Kidney (tissue), 14 donors: ENCODE results near the gene HDAC10. TPM values are rescaled to one million over a fixed set of nuclear protein-coding genes. Genes with fewer than 3 reads are reported as not detected.

Experiments used
- DNase-seq, 5 donors: peaks; one replicate each; pipeline ENCODE4 v3.0.0-alpha.2; 2013 to 2020
- FAIRE-seq: peaks from 2 replicates; lab custom pipeline; 2012; peaks lifted over from hg19 to GRCh38; lab: Jason Lieb, UNC
- H3K27ac ChIP-seq, 2 donors: one replicate each; pipeline ENCODE4 v1.7.0; 2013; ENCODE audit warnings: low read depth in 2 of 2, low read length in 2 of 2, inconsistent platforms in 1 of 2
- H3K27me3 ChIP-seq: one replicate; pipeline ENCODE4 v1.7.1; 2013; ENCODE audit warnings: low read length, inconsistent platforms; ENCODE audit not compliant: control insufficient read depth, insufficient read depth
- H3K36me3 ChIP-seq, 3 donors: one replicate each; pipeline versions ENCODE4 v1.7.0 to v1.7.1; 2013; ENCODE audit warnings: low read length in 3 of 3, control low read depth in 1 of 3, inconsistent platforms in 1 of 3; ENCODE audit not compliant: insufficient read depth in 3 of 3, control insufficient read depth in 2 of 3
- H3K4me1 ChIP-seq, 3 donors: one replicate each; pipeline versions ENCODE4 v1.7.0 to v1.7.1; 2013; ENCODE audit warnings: low read length in 3 of 3, inconsistent platforms in 1 of 3, low read depth in 1 of 3; ENCODE audit not compliant: control insufficient read depth in 2 of 3, insufficient read depth in 2 of 3
- H3K4me3 ChIP-seq, 3 donors: one replicate each; pipeline versions ENCODE4 v1.7.0 to v1.8.1; 2013; ENCODE audit warnings: low read length in 3 of 3, control low read depth in 1 of 3, inconsistent platforms in 1 of 3
- H3K9ac ChIP-seq, 3 donors: one replicate each; pipeline versions ENCODE4 v1.7.0 to v1.7.1; 2013; ENCODE audit warnings: low read length in 3 of 3, control low read depth in 1 of 3, inconsistent platforms in 1 of 3
- H3K9me3 ChIP-seq, 3 donors: one replicate each; pipeline versions ENCODE4 v1.7.0 to v1.7.1; 2013; ENCODE audit warnings: low read length in 3 of 3, control low read depth in 1 of 3, inconsistent platforms in 1 of 3; ENCODE audit not compliant: control insufficient read depth in 2 of 3, insufficient read depth in 1 of 3
- intact Hi-C: fragments of 100-400 bp; cut with DNase I; formaldehyde crosslinking; loops from one replicate; pipeline ENCODE4 v1.11.1; 2022
- polyA plus RNA-seq: library from polyadenylated mRNA; stranded (reverse); fragments of 350-450 nt; fragmentation: Illumina TruSeq; extraction: RNeasy Lipid Tissue Mini Kit (QIAGEN cat#74804); gene quantifications from one replicate; pipeline ENCODE4 v1.2.3, GENCODE V29; 2014; ENCODE audit warnings: low read depth, low replicate concordance; ENCODE audit not compliant: insufficient read depth
- total RNA-seq: library from RNA; stranded (reverse); fragmentation: NEBNext Ultra II Directional; extraction: Animal tissue kit (Norgen Biotek cat#: 25700); gene quantifications from one replicate; pipeline ENCODE4 v1.2.1, GENCODE V29; 2021
- TF ChIP-seq, protein P1 (sequence below): IDR thresholded peaks from 3 replicates; pipeline ENCODE4 v1.5.1; 2012; ENCODE audit warnings: mild to moderate bottlenecking, moderate library complexity, borderline replicate concordance; ENCODE audit not compliant: insufficient read depth; ENCODE audit errors: extremely low read depth
- donor health status: control.
- donor health status: control.
- donor health status: control.
- donor health status: control.
- donor health status: control.
- donor health status: DM: yes; HTN: yes; CAD: no.
- donor health status: Normal renal cell carcinoma (clear cell type).

The HDAC10 gene
- total and polyA plus RNA-seq, 2 donors from 2014 or later, result 20.4 to 43.8 TPM

GRCh38 chr22:50278956-50279619 lies 28.0 kb upstream of the HDAC10 start:
- H3K36me3 ChIP-seq, result peaks cover 0 to 61% (median 19%) of the 10 kb centered on the region in 3 donors
- TF ChIP-seq, protein P1, sequence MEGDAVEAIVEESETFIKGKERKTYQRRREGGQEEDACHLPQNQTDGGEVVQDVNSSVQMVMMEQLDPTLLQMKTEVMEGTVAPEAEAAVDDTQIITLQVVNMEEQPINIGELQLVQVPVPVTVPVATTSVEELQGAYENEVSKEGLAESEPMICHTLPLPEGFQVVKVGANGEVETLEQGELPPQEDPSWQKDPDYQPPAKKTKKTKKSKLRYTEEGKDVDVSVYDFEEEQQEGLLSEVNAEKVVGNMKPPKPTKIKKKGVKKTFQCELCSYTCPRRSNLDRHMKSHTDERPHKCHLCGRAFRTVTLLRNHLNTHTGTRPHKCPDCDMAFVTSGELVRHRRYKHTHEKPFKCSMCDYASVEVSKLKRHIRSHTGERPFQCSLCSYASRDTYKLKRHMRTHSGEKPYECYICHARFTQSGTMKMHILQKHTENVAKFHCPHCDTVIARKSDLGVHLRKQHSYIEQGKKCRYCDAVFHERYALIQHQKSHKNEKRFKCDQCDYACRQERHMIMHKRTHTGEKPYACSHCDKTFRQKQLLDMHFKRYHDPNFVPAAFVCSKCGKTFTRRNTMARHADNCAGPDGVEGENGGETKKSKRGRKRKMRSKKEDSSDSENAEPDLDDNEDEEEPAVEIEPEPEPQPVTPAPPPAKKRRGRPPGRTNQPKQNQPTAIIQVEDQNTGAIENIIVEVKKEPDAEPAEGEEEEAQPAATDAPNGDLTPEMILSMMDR, result no peak
- intact Hi-C loops, result no loop called here
- no peaks in the 10 kb centered on the region for H3K27me3 ChIP-seq
- H3K4me3 ChIP-seq, result no peak overlapping the region
- DNase-seq (no peak), FAIRE-seq (no peak)
- no peak overlapping the region for H3K9ac ChIP-seq
- no peak overlapping the region for H3K27ac ChIP-seq
- no peaks in the 10 kb centered on the region for H3K9me3 ChIP-seq
- peaks cover 0 to 5% (median 3%) of the 10 kb centered on the region in 3 donors for H3K4me1 ChIP-seq

DNA sequence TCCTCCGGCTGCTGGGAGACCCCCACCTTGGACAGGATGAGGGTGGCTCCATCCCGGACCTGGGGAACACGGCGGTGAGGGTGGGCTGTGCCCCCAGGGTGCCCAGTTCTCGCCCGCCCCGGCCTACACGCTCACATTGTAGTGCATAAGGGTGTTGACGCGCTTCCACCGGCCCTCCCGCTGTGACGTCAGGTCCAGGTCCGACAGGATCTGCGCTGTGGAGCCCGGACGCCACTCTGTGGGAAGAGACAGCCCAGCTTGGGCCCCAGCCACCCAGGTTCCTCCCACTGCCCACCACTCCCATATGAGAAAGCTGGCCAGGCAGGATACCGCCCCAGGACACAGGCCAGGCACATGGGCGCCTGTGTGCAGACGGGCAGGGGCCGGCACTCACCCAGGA lies 27.4 kb upstream of the HDAC10 start:
- no peak overlapping the region for H3K27ac ChIP-seq
- H3K9ac ChIP-seq, result no peak overlapping the region
- no peaks in the 10 kb centered on the region for H3K27me3 ChIP-seq
- H3K4me1 ChIP-seq, result peaks cover 0 to 5% (median 3%) of the 10 kb centered on the region in 3 donors
- TF ChIP-seq, protein P1, result no peak
- DNase-seq, result no peak
- no peaks in the 10 kb centered on the region for H3K9me3 ChIP-seq
- peaks cover 0 to 61% (median 19%) of the 10 kb centered on the region in 3 donors for H3K36me3 ChIP-seq
- H3K4me3 ChIP-seq, result no peak overlapping the region
- FAIRE-seq, result no peak
- intact Hi-C loops, result no loop called here

DNA sequence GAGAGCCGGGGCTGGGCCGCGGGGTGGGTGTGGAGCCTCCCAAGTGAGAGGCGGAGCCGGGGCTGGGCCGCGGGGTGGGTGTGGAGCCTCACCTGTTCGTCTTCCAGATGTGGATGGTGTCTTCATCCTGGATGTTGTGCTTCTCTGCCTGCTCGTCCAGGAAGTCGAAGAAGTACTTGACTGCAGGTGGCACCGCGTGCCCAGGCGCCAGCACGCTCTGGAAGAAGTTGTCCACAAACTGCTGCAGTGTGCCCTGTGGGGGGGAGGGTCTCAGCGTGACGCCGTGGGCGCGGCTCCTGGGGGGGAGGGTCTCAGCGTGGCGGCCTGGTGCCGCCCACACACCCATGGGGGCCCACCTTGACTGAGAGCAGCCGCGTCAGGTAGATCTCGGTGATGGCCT lies 26.7 kb upstream of the HDAC10 start:
- no peak overlapping the region for H3K27ac ChIP-seq
- TF ChIP-seq, protein P1, result no peak
- H3K4me3 ChIP-seq, result no peak overlapping the region
- peaks cover 0 to 4% (median 3%) of the 10 kb centered on the region in 3 donors for H3K4me1 ChIP-seq
- H3K27me3 ChIP-seq, result no peaks in the 10 kb centered on the region
- intact Hi-C loops, result no loop called here
- no peak overlapping the region for H3K9ac ChIP-seq
- FAIRE-seq (no peak), DNase-seq (no peak)
- peaks cover 0 to 56% (median 19%) of the 10 kb centered on the region in 3 donors for H3K36me3 ChIP-seq
- no peaks in the 10 kb centered on the region for H3K9me3 ChIP-seq
